Retinal pigment epithelial cell (primary cell): ENCODE data around the gene CC2D2B.
"Not testable (repeated sequence)": the region's sequence is repeated elsewhere in the genome, so short reads cannot be mapped to it uniquely, and the experiment has no call there.

Experiments
- DNase-seq: peaks from one replicate; pipeline ENCODE4 v3.0.0-alpha.2; 2010; ENCODE audit warnings: low read depth
- H3K4me3 ChIP-seq: 2 replicates; pipeline ENCODE4 v1.5.1; 2011; ENCODE audit warnings: mild to moderate bottlenecking, low read length, control low read depth, moderate library complexity
- TF ChIP-seq, protein P1 (sequence below): conservative IDR thresholded peaks from 2 replicates; pipeline ENCODE4 v1.5.1; 2011; ENCODE audit warnings: low read depth, low read length, control low read depth, inconsistent platforms

Gene CC2D2B

DNA sequence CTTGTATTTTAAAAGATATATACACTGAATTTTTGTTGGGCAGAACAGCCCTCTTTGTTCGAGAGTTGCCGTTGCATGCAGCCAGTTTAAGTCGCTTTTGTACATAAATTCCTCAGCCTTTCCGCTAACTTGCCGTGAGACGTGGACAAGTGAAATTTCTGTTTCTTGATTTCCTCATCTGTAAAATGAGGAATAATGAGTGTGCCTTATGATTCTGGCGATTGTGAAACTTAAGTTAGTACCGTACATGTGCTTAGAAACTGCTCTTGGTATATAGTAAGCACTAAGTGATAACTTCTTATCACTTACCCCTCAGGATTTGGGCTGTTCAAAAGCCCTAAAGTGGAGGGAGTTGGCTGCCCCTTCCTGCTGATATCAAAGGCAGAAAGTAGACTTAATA, 137.0 kb downstream of the CC2D2B start:
- DNase-seq: no peak
- peak overlapping the region; percentile 86 for H3K4me3 ChIP-seq
- TF ChIP-seq, protein P1, sequence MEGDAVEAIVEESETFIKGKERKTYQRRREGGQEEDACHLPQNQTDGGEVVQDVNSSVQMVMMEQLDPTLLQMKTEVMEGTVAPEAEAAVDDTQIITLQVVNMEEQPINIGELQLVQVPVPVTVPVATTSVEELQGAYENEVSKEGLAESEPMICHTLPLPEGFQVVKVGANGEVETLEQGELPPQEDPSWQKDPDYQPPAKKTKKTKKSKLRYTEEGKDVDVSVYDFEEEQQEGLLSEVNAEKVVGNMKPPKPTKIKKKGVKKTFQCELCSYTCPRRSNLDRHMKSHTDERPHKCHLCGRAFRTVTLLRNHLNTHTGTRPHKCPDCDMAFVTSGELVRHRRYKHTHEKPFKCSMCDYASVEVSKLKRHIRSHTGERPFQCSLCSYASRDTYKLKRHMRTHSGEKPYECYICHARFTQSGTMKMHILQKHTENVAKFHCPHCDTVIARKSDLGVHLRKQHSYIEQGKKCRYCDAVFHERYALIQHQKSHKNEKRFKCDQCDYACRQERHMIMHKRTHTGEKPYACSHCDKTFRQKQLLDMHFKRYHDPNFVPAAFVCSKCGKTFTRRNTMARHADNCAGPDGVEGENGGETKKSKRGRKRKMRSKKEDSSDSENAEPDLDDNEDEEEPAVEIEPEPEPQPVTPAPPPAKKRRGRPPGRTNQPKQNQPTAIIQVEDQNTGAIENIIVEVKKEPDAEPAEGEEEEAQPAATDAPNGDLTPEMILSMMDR: no peak

DNA sequence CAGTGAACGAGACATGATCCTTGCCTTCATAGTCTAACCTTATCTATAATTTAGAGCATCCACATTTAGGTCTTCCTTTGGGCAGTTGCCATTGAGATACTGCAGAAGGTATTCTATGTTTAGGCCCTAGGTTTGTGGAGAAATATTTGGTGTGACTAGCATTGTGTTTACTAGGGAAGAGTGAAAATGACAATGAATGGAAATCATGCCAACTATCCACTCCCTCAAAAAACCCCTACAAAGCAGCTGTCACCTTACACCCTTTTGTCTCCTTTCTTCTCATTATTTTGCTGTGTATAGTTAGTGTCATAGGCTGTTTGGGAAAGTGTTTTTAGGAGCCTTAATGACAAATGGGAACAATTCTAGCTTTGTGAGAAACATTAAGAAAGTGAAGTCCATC, 138.8 kb downstream of the CC2D2B start:
- TF ChIP-seq, protein P1: no peak
- no peak overlapping the region for H3K4me3 ChIP-seq
- DNase-seq: no peak

DNA sequence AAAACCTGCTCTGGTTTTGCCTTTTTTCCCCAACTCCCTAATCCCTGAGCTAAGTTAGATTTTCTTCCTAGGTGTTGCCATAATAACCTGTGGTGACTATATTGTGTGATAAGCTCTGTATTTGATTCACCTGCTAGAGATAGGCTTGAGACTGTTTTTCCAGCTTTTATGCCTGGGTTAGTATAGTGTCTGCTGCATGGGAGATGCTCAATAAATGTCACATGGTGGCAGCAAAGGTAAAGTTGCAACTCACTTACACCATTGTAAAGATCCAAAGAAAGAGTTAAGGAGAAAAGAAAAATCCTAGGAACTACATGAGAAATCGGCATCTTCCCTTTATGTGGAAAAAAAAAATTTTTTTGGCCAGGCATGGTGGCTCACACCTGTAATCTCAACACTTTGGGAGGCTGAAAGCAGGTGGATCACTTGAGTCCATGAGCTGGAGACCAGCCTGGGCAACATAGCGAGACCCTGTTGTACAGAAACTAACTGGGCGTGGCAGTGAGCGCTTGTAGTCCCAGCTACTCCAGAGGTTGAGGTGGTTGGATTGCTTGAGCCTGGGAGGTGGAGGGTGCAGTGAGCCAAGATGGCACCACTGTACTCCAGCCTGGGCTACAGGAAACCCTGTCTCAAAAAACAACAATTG, 139.4 kb downstream of the CC2D2B start:
- no peak for DNase-seq
- H3K4me3 ChIP-seq: no peak overlapping the region
- TF ChIP-seq, protein P1: no peak

DNA sequence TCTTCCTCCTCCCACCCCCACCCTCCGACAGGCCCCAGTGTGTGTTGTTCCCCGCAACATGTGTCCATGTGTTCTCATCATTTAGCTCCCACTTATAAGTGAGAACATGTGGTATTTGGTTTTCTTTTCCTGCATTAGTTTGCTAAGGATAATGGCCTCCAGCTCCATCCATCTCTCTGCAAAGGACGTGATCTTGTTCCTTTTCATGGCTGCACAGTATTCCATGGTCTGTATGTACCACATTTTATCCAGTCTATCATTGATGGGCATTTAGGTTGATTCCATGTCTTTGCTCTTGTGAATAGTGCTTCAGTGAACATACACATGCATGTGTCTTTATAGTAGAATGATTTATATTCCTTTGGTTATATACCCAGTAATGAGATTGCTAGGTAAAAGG, 140.2 kb downstream of the CC2D2B start:
- DNase-seq, H3K4me3 ChIP-seq: not testable (repeated sequence)

DNA sequence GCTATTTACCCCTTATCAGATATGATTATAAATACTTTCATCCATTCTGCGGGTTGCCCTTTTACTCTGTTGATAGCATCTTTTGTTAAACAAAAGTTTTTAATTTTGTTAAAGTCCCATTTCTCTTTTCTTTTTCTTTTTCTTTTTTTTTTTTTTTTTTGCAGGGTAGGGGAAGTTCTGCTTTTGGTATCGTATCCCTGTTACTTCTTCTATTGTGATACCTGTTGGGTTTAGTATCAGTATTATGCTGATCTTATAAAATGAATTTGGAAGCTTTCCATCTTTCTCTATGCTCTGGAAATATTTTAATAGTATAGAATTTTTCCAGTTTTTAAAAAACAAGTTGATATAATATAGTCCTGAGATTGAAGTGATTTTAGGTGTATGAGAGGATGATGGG, 141.6 kb downstream of the CC2D2B start:
- no peak for DNase-seq
- no peak overlapping the region for H3K4me3 ChIP-seq
- TF ChIP-seq, protein P1: no peak

DNA sequence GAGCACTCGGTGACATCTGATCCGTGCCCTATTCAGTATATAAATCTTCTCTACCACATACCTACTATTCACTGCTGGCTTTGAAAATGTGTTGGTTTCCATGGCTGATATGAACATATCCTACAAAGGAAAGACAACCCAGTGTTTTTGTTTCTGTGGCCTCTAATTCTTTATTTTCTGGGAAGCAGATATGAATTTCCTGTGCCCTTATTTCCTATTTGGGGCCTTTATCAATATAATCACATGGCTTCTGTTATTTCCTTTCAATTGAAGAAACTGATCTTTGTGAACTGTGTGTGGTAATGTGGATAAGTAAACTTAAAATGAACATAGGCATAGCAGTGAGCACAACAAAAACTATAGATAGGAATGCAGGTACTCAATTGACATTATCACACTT, 146.2 kb downstream of the CC2D2B start:
- no peak for DNase-seq
- H3K4me3 ChIP-seq: no peak overlapping the region
- TF ChIP-seq, protein P1: no peak

DNA sequence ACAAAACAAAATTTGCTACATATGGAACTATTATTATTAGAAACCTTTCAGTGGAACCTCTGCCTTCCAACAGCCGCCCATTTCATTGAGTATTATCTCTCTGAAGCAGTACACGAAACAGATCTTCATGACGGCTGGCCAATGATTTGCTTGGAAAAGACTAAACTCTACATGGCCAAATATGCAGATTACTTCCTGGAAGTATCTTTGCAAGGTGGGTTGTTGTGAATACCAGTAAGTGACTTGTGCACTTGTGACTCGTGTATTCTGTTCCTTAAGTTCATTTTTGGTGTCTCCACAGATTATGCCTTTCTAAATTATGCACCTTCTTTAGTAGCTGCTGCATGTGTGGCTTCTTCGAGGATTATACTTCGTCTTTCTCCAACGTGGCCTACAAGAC, 149.0 kb downstream of the CC2D2B start:
- TF ChIP-seq, protein P1: no peak
- H3K4me3 ChIP-seq: no peak overlapping the region

DNA sequence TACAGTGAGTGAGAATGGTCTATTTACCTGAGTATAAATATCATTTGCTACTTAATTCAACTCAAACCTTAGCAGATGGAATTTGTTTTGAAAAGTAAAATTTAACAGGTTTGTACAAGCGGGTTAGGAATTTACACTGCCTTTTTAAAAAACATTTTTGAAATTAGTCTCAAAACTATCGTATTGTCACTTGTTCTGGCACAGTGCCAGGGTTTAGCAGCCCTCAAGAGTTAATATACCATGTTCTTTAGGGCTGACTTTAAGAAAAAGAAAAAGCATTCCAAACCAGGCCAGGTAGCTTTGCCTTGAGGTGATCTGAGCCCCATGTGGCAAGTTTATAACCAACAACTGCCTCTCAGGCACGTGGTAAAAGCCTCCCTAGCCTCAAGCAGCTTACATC, 153.5 kb downstream of the CC2D2B start:
- DNase-seq: no peak
- H3K4me3 ChIP-seq: no peak overlapping the region
- TF ChIP-seq, protein P1: no peak

More for the DNA sequence above, 149.0 kb downstream of the CC2D2B start:
- DNase-seq: no peak
